ENCODE results near the gene DNPEP. TPM values are rescaled to one million over a fixed set of nuclear protein-coding genes. Genes with fewer than 3 reads are reported as not detected.

DNPEP gene
- total RNA-seq (74.0 TPM), polyA plus RNA-seq (10 to 100 TPM; 51.2 to 76.1 (median 63.5) TPM)

DNA sequence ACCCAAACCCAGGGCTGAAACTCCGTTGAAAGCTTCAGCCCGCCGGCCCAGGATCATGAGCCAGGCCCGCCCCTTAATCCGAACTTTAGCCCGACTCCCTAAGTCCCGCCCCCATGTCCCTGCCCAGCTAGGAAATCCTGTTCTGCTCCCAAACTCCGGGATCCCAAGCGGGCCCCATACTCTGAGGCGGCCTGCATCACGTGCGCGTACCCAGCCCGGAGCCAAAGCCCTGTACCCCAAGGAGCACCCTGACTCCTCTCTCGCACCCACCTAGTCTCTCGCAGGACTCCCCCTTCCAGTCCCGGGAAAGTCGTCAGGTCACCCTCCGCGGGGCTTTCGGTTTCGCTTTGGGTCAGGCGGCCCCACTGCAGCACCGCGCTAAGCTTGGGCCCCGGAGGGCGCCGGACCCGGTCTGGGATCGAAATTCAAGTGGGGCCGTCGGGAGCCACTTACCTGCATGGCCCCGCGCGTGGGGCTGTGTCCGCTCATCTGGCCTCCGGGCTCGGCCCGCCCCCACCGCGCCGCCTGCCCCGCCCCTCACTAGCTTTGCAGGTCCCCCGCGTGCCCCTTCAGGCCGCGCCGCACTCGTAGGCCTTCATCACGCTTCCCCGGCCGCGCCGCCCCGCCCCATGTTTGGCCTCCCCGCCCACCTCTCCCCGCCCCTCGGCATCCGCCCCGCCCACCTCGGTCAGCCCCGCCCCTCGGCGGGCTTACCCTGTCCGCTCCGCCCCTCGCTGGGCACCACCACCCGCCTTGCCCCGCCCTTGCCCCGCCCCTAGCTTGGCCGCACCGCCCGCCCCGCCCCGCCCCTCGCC, at the start of gene DNPEP:
TSS of gene DNPEP (minus strand) at position 607 of the 815 bp plus-strand sequence. CDS start at position 489, 118 bp downstream.
- peaks cover 16% of the 10 kb centered on the region for H3K36me3 Mint-ChIP-seq
- peaks cover 0 to 36% (median 10%) of the 10 kb centered on the region in 4 donors for H3K4me1 Mint-ChIP-seq
- H3K36me3 ChIP-seq (ENCODE audit: control insufficient read depth, insufficient read depth, low read length) = peaks cover 32% of the 10 kb centered on the region
- H3K9me3 ChIP-seq (ENCODE audit: control insufficient read depth in 2 of 2, low read length in 2 of 2) = no peaks in the 10 kb centered on the region
- DNase-seq = peak; percentile 91
- peaks cover 4% of the 10 kb centered on the region for H3K27me3 ChIP-seq (ENCODE audit: control insufficient read depth, insufficient read depth, low read length)
- ATAC-seq (ENCODE audit: low read depth in 2 of 2) = peak; percentile 45 to 46
- H3K4me3 ChIP-seq (ENCODE audit: low read depth, low read length) = peak within 1 kb of the TSS; percentile 71
- peak within 1 kb of the TSS; percentile 89 to 99 (median 96) for H3K27ac Mint-ChIP-seq
- H3K27ac ChIP-seq (ENCODE audit: insufficient read depth, low read length, poor library complexity, severe bottlenecking) = peak within 1 kb of the TSS; percentile 96
- peaks cover 5% of the 10 kb centered on the region for H3K27me3 Mint-ChIP-seq
- peaks cover 18% of the 10 kb centered on the region for H3K4me1 ChIP-seq (ENCODE audit: control insufficient read depth, insufficient read depth, low read length, poor library complexity, severe bottlenecking)
- H3K9me3 Mint-ChIP-seq = no peaks in the 10 kb centered on the region
- H3K4me3 Mint-ChIP-seq = peak within 1 kb of the TSS; percentile 90 to 96 (median 95)

DNA sequence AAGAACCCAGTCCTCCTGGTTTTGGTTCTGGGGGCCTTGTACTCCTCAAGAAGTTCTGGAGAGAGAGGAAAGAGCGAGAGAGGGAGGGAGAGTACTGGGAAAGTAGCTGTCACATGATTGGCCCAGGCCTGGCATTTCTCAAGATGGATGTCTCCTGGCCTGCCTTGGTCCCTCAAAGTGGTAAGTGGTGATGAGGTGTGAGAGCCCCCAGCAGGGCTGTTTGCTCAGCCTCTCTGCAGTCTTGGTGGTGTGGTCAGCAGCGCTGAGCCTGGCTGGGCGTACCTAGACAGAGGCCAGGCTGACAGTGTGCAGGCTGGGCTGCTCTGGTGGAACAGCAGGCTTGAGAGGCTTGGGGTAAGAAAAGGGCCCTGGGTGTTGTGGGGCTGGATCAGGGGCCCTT, 49.4 kb upstream of the DNPEP start:
- DNase-seq (no peak), ATAC-seq (ENCODE audit: low read depth in 2 of 2) (no peak)
- H3K36me3 Mint-ChIP-seq = no peaks in the 10 kb centered on the region
- Histone ChIP-seq H3K4me3 (ENCODE audit: low read depth, low read length) (no peak overlapping the region), H3K27me3 (ENCODE audit: control insufficient read depth, insufficient read depth, low read length) (peaks cover 16% of the 10 kb centered on the region), H3K4me1 (ENCODE audit: control insufficient read depth, insufficient read depth, low read length, poor library complexity, severe bottlenecking) (peaks cover 13% of the 10 kb centered on the region), H3K9me3 (ENCODE audit: control insufficient read depth in 2 of 2, low read length in 2 of 2) (no peaks in the 10 kb centered on the region), H3K27ac (ENCODE audit: insufficient read depth, low read length, poor library complexity, severe bottlenecking) (no peak overlapping the region), H3K36me3 (ENCODE audit: control insufficient read depth, insufficient read depth, low read length) (no peaks in the 10 kb centered on the region)
- H3K4me3 Mint-ChIP-seq = no peak overlapping the region
- no peak overlapping the region for H3K27ac Mint-ChIP-seq
- H3K4me1 Mint-ChIP-seq = peaks cover 0 to 12% (median 4%) of the 10 kb centered on the region in 4 donors
- H3K27me3 Mint-ChIP-seq = peaks cover 29% of the 10 kb centered on the region
- peaks cover 0 to 5% (median 0%) of the 10 kb centered on the region in 7 donors for H3K9me3 Mint-ChIP-seq

DNA sequence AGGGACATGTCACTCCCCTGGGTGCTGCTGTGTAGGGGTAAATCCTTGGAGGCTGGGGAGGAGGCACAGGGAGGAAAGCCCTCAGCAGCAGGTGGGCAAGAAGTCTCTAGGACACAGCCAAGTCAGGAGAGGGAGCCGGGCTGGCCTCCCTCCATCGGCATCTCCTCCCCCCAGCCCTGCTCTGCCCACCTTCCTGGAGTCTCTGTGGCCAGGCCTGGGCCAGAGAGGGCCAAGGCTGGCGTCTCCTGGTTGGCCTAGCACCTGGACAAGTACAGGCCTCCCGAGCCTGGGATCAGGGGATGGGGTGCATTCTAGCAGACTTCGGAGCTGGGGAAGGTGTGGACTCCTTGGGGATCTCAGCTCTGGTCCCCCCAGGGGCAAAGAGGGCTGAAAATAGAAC, 48.8 kb upstream of the DNPEP start:
- no peak for DNase-seq

DNA sequence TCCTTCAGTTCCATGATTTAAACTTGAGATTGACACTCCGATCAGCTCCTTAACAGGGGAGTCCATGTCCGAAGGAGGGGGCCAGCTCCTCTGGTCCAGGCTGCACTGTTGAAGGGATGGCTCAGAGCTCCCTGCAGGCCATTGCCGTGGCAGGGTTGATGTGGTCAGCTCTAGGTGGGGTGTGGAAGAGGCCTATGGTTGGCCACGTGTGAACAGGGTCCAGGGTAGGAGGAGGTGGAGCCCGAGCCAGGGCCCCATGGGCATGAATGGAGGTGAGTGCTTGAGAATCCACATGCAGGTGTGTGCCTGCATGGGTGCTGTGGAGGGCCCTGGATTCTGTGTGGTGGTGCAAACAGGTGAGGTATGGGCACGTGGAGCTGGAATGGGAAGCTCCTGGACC, 48.0 kb upstream of the DNPEP start:
- no peaks in the 10 kb centered on the region for H3K36me3 Mint-ChIP-seq
- peaks cover 32% of the 10 kb centered on the region for H3K27me3 Mint-ChIP-seq
- peaks cover 7% of the 10 kb centered on the region for H3K4me1 ChIP-seq (ENCODE audit: control insufficient read depth, insufficient read depth, low read length, poor library complexity, severe bottlenecking)
- no peak for ATAC-seq (ENCODE audit: low read depth in 2 of 2)
- no peaks in the 10 kb centered on the region for H3K9me3 Mint-ChIP-seq
- H3K4me1 Mint-ChIP-seq = peaks cover 0 to 5% (median 2%) of the 10 kb centered on the region in 4 donors
- peaks cover 11% of the 10 kb centered on the region for H3K27me3 ChIP-seq (ENCODE audit: control insufficient read depth, insufficient read depth, low read length)
- H3K9me3 ChIP-seq (ENCODE audit: control insufficient read depth in 2 of 2, low read length in 2 of 2) = no peaks in the 10 kb centered on the region
- H3K4me3 Mint-ChIP-seq = no peak overlapping the region
- H3K27ac ChIP-seq (ENCODE audit: insufficient read depth, low read length, poor library complexity, severe bottlenecking) = no peak overlapping the region
- no peak for DNase-seq
- H3K4me3 ChIP-seq (ENCODE audit: low read depth, low read length) = no peak overlapping the region
- no peaks in the 10 kb centered on the region for H3K36me3 ChIP-seq (ENCODE audit: control insufficient read depth, insufficient read depth, low read length)
- peak overlapping the region in 1 of 3 donors; percentile 21 for H3K27ac Mint-ChIP-seq

More for the DNA sequence above, 48.8 kb upstream of the DNPEP start:
- Histone ChIP-seq H3K36me3 (ENCODE audit: control insufficient read depth, insufficient read depth, low read length) (no peaks in the 10 kb centered on the region), H3K4me3 (ENCODE audit: low read depth, low read length) (no peak overlapping the region), H3K27ac (ENCODE audit: insufficient read depth, low read length, poor library complexity, severe bottlenecking) (no peak overlapping the region), H3K4me1 (ENCODE audit: control insufficient read depth, insufficient read depth, low read length, poor library complexity, severe bottlenecking) (peaks cover 11% of the 10 kb centered on the region), H3K9me3 (ENCODE audit: control insufficient read depth in 2 of 2, low read length in 2 of 2) (no peaks in the 10 kb centered on the region), H3K27me3 (ENCODE audit: control insufficient read depth, insufficient read depth, low read length) (peaks cover 16% of the 10 kb centered on the region)
- no peak for ATAC-seq (ENCODE audit: low read depth in 2 of 2)
- Mint-ChIP-seq H3K27me3 (peaks cover 36% of the 10 kb centered on the region), H3K27ac (no peak overlapping the region), H3K9me3 (peaks cover 0 to 5% (median 0%) of the 10 kb centered on the region in 7 donors), H3K36me3 (no peaks in the 10 kb centered on the region), H3K4me3 (no peak overlapping the region), H3K4me1 (peaks cover 0 to 11% (median 4%) of the 10 kb centered on the region in 4 donors)

DNA sequence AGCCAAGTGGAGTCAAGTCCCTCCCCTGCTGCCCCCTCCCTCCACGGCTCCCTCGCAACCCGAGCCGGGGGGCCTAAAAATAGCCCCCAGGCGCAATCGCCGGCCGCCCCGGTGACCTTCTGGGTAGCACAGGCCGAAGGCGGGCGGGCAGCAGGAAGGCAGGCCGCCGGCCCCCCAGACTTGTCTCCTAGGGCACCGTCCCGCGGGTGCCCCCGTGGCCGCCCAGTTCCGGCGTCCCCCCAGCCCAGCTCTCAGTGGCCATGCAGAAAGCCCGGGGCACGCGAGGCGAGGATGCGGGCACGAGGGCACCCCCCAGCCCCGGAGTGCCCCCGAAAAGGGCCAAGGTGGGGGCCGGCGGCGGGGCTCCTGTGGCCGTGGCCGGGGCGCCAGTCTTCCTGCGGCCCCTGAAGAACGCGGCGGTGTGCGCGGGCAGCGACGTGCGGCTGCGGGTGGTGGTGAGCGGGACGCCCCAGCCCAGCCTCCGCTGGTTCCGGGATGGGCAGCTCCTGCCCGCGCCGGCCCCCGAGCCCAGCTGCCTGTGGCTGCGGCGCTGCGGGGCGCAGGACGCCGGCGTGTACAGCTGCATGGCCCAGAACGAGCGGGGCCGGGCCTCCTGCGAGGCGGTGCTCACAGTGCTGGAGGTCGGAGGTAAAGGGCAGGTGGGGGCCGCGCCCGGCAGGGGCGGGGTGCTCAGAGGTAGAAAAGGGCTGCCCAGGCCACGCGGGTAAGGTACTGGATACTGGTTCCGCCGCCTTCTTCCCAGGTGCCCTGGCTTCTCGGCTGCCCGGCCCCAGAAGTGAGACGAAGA, 47.2 kb upstream of the DNPEP start, which contains the start of gene SPEG:
TSS of gene SPEG (plus strand) at position 126 of the 808 bp plus-strand sequence. CDS start at position 261, 135 bp downstream.
- Mint-ChIP-seq H3K27ac (peak within 1 kb of the TSS in 2 of 3 donors; percentile 21 to 82), H3K4me3 (no peak within 1 kb of the TSS), H3K36me3 (no peaks in the 10 kb centered on the region), H3K27me3 (peaks cover 28% of the 10 kb centered on the region), H3K4me1 (peaks cover 0 to 5% (median 2%) of the 10 kb centered on the region in 4 donors), H3K9me3 (no peaks in the 10 kb centered on the region)
- Histone ChIP-seq H3K9me3 (ENCODE audit: control insufficient read depth in 2 of 2, low read length in 2 of 2) (no peaks in the 10 kb centered on the region), H3K27me3 (ENCODE audit: control insufficient read depth, insufficient read depth, low read length) (peaks cover 8% of the 10 kb centered on the region), H3K36me3 (ENCODE audit: control insufficient read depth, insufficient read depth, low read length) (no peaks in the 10 kb centered on the region), H3K4me3 (ENCODE audit: low read depth, low read length) (no peak within 1 kb of the TSS), H3K27ac (ENCODE audit: insufficient read depth, low read length, poor library complexity, severe bottlenecking) (no peak within 1 kb of the TSS), H3K4me1 (ENCODE audit: control insufficient read depth, insufficient read depth, low read length, poor library complexity, severe bottlenecking) (peaks cover 7% of the 10 kb centered on the region)
- DNase-seq (no peak), ATAC-seq (ENCODE audit: low read depth in 2 of 2) (no peak)

DNA sequence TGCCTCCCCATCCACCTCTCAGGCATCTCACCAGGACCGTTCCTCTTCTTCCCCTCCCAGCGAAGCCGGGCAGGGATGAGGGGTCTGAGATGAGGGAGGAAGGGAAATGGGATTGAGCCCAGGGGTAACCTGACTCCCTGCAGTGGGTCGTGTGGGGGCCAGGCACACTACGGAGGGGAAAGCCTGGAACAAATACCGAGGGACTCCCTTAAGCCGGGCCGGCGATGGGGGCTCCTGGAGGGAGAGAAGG, 46.7 kb upstream of the DNPEP start:
- no peaks in the 10 kb centered on the region for H3K36me3 ChIP-seq (ENCODE audit: control insufficient read depth, insufficient read depth, low read length)
- no peak overlapping the region for H3K27ac ChIP-seq (ENCODE audit: insufficient read depth, low read length, poor library complexity, severe bottlenecking)
- H3K4me3 Mint-ChIP-seq = no peak overlapping the region
- DNase-seq = no peak
- peaks cover 7% of the 10 kb centered on the region for H3K4me1 ChIP-seq (ENCODE audit: control insufficient read depth, insufficient read depth, low read length, poor library complexity, severe bottlenecking)
- no peaks in the 10 kb centered on the region for H3K9me3 ChIP-seq (ENCODE audit: control insufficient read depth in 2 of 2, low read length in 2 of 2)
- H3K4me1 Mint-ChIP-seq = peaks cover 0 to 5% (median 2%) of the 10 kb centered on the region in 4 donors
- H3K9me3 Mint-ChIP-seq = no peaks in the 10 kb centered on the region
- ATAC-seq (ENCODE audit: low read depth in 2 of 2) = no peak
- no peaks in the 10 kb centered on the region for H3K36me3 Mint-ChIP-seq
- no peak overlapping the region for H3K27ac Mint-ChIP-seq
- peaks cover 8% of the 10 kb centered on the region for H3K27me3 ChIP-seq (ENCODE audit: control insufficient read depth, insufficient read depth, low read length)
- peaks cover 29% of the 10 kb centered on the region for H3K27me3 Mint-ChIP-seq
- H3K4me3 ChIP-seq (ENCODE audit: low read depth, low read length) = no peak overlapping the region

DNA sequence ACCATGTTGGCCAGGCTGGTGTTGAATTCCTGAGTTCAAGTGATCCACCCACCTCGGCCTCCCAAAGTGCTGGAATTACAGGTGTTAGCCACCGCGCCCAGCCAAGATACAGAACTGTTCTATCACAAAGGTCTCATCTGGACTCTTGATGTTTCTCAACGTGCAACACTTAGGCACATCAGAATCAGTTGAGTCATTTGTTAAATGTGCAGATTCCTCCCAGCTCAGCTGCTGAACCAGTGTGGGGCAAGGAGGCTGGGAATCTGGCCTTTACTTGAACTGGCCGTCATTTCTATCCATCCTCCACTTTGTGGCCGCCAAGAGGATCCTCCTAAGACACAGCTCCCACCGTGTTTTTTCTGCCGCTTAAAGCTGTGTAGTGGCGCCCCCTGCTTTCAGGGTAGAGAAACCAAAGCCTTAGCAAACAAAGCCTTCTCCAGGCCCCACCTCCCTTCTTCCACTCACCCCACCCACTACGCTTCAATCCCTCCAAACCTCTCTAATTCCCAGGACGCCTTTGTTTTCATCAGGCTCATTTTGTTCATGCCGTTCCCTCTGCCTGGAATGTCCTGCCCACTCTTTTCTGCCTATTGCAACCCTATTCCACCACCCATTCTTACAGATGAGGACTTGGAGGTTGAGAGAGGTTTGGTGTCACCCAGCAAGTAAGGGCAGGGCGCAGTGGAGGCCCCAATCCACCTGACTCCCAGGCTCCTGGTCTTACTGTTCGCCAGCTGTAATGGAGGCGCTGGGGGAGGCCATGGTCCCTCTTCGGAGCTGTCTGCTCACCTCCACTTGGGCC, 46.2 kb upstream of the DNPEP start:
- DNase-seq (peak in 1 of 3 donors; percentile 37), ATAC-seq (ENCODE audit: low read depth in 2 of 2) (no peak)
- H3K9me3 Mint-ChIP-seq = no peaks in the 10 kb centered on the region
- peaks cover 8% of the 10 kb centered on the region for H3K27me3 ChIP-seq (ENCODE audit: control insufficient read depth, insufficient read depth, low read length)
- no peak overlapping the region for H3K27ac ChIP-seq (ENCODE audit: insufficient read depth, low read length, poor library complexity, severe bottlenecking)
- H3K4me3 ChIP-seq (ENCODE audit: low read depth, low read length) = no peak overlapping the region
- no peaks in the 10 kb centered on the region for H3K36me3 Mint-ChIP-seq
- peaks cover 31% of the 10 kb centered on the region for H3K27me3 Mint-ChIP-seq
- H3K4me1 Mint-ChIP-seq = peaks cover 0 to 5% (median 2%) of the 10 kb centered on the region in 4 donors
- no peak overlapping the region for H3K4me3 Mint-ChIP-seq
- no peaks in the 10 kb centered on the region for H3K9me3 ChIP-seq (ENCODE audit: control insufficient read depth in 2 of 2, low read length in 2 of 2)
- H3K27ac Mint-ChIP-seq = peak overlapping the region in 1 of 3 donors; percentile 82
- H3K4me1 ChIP-seq (ENCODE audit: control insufficient read depth, insufficient read depth, low read length, poor library complexity, severe bottlenecking) = peaks cover 7% of the 10 kb centered on the region
- H3K36me3 ChIP-seq (ENCODE audit: control insufficient read depth, insufficient read depth, low read length) = no peaks in the 10 kb centered on the region
